Bone marrow (tissue), 2 donors: ENCODE data around the gene TRPV3.
"Not testable (repeated sequence)": the region's sequence is repeated elsewhere in the genome, so short reads cannot be mapped to it uniquely, and the experiment has no call there.

Experiments used
- DNase-seq, 2 donors: peaks; one replicate each; lab custom pipeline; 2025; lab: John Stamatoyannopoulos, UW

Gene TRPV3

DNA sequence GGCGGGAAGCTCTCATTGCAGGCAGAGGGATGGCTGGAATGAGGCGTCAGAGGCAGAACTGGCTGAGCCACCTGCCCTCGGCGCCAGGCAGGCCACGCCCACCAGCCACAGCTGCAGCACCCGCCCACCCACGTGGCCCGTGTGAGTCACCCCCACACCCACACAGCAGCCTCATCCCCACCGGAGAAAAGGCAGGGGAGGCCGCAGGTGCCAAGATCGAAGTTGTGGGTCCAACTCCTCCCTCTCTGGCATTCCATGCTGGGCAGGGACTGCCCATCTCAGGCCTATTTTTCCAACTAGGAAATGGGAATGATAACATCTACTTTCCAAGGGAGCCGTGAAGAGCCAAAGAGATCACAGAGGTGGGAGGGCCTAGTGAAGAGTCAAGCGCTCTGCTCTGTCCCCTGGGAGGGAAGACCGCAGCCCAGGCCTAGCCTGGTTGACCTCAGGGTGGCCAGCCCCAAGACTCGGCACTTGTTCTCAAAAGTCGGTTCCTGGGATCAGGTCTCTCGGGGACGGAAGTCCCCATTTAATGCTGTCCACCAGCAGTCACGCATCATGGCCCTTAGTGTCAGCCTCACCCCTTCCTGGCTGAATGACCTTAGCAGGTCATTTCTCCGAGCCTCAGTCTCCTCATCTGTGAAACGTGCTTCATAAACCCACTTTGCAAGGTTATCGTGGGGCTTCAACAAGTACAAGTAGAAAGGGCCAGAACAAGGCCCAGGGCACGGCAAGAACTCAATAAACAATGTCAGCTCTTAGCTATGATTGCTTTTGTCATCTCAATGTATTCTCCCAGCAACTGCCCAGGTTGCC, at the start of gene TRPV3:
TRPV3 (minus strand) TSS at position 45 of the 816 bp plus-strand sequence. CDS start 2,962 bp downstream, outside the sequence.
- DNase-seq, result no peak

DNA sequence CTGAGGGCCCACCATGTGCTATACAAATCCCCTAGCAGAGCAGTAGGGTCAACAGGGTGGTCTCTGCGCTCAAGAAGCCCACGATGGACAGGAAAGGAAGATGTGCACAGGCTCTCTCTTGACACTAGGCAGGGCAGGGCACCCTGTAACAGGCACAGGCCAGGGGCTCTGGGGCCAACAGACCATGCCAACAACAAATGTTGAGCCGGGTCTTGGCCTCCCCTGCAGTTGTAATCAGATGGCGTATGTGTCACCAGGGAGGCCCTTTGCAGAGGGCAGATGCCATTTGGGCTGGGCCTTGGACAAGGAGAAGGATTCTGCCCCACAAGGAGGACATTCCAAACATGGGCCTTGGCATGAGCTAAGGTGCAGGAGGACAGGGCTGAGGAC, 46.3 kb upstream of the TRPV3 start:
- no peak for DNase-seq

DNA sequence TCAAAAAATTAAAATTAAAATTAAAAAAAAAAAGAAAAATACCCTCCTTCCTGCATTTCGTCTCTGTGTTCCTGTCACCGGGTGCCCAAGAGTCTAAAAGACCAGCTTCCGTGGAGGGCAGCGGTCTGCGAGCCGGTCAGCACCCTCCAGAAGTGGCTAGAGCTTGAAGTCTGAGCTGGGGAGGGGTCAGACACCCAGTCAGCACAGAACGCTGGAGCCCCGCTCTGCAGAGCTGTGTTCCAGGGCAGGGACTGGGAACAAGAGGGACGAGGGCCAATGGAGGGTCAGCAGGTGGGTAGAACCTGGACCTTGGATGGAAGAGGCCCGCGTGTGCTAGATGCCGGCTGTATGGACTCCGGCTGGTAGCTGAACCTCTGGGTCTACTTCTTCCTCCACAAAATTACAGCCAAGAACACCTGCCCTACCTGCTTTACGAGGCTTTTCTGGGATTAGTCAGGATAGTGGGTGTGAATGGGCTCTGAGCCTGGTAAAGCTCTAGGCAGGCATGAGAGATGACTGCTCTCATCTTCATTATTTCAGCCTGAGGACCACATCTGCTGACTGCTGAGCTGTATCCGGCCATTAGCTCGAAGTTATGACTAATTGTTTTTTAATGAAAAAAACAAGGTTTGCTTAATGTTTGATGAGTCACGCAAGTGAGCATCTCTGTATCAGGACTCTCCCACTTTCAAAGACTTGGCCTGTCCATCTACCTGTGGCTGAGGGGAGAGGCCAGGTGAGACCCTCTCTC, 45.7 kb upstream of the TRPV3 start:
- DNase-seq, result no peak

DNA sequence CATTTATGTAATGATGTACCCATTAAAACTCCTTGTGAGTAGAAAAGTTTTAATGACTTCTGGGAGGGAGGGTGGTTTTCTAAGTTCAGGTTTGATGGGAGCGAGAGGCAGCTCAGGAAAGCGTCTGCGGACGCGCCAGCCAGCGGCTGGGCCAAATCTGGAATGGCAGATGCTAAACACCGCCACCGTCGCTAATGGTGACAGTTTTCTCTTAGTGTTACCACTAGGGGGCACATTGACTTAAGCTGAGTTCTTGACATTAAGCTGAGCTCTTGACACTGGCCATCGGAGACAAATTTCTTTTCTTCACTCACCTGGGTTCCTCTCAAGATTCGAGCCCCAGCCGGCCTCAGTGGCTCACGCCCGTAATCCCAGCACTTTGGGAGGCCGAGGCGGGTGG, 44.9 kb upstream of the TRPV3 start:
- no peak for DNase-seq

DNA sequence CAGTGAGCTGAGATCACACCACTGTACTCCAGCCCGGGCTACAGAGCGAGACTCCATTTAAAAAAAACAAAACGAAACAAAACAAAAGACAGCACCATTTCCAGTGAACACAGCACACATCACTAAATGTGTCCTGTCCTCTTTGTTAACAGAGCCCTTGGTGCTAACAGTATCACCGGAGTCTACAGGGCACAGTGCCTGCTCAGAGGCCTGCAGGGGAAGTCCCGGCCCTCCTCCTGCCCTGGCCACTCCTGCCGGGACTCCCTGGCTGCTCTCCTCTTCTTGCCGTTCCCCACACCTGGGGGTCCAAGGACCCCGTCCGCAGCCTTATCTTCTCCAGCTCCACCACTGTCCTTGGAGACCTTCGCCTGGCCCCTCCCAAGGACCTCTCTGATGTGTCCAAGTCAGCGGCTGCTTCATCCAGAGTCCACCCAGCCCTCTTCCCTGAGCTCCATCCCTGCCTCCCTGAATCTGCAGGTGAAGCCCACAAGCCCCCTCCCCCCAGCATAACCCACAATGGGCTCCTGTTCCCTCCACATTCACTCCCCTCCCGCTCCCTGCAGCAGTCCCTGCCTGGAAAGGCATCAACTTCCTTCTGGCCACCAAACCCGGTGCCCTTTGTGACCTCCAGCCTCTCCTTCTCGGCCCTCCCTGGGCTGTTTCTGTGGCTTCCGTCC, 43.1 kb upstream of the TRPV3 start:
- no peak for DNase-seq

DNA sequence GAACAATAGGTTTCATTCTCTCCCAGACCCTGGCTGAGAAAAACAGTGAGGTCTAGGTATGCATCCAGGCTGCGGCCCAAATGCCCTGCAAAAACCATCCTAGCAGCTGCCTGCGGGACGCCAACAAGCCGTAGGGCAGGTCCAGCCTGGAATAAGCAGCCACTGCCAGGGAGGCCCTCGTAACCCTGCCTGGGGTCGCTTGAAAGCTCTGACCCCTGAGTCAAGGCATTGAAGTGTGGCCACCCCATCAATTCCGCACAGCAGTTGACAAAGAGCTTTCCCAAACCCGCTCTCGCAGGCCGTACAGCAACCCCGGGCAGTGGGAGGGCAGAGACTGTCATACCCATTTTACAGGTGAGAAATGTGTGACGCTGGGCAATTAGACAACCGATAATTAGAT, 40.5 kb upstream of the TRPV3 start:
- no peak for DNase-seq

DNA sequence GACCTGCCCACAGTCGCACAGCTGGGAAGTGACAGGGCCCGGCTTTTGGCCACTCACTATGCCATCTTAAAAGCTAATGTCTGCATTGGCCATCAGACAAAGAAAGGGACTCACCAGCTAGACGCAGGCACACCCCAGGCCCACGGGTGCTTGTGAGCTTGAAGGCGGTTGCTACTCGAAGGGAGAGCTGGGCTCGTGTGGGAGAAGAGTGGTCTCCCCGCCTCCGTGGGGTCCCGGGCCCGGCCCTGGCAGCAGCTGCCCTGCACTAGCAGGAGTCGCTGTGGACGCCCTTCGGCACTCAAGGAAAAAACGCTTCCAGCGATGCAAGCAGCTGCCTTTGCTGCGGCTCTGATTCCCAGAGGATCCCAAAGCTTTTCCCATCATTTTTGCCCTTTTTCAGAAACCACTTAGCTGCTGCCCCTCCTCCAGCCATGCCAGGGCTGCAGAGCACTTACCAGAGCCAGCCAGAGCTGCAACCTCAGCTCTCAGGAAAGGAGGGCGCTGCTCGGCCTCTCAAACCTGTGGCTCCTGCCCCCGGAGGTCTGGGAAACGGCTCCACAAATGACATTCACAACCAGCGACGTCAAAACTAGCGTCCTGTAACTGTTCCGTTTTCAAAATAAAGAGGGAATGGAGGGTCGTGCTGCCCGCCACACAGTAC, 39.3 kb upstream of the TRPV3 start:
- DNase-seq, result no peak

DNA sequence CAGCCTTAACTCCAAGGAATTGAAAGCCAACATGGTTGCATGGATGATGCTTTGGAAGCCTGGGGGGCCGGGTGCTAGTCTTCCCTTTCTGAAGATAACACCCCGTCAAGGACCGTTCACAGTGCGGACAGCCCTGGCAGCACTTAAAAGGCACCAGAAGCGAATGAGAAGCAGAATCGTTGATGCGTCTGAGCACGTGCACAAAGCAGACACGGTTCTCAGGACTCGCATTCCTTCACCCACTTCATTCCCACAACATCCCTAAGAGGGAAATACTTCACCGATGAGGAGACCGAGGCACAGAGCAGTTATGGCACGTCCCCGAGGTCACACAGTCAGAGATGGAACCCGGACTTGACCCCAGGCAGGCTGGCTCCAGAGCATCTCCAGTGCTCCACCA, 37.4 kb upstream of the TRPV3 start:
- no peak for DNase-seq

DNA sequence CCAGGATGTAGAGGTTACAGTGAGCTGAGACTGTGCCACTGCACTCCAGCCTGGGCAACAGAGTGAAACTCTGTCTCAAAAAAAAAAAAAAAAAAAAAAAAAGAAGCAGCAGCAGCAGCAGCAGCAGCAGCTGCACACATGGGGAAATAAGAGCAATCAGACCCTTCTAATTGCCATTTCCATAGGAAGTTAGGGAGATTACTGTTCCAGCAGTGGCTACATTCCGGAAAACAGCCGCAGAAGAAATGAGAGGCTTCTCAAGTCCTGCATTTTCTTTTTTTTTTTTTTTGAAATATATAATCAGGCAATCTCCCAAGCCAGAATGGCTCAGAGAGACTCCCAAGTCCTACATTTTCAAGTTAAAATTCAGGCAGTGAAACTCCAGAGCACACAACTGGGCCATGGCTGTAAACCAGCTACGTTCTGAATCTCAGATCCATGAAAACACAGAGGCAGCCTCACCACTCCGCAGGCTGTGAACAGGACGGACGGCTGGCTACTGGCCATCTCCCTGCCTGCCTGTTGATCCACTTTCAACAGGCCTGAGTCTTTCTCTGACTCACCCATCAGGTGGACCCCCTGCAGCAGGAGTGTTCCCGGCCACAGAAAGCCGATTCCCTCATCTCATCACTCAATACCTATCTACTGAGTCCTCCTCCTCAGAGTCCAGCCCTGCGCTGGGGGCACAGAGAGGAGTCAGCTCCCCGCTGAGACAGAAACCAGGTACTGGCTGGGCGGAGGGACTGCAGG, 36.6 kb upstream of the TRPV3 start:
- DNase-seq, result no peak

DNA sequence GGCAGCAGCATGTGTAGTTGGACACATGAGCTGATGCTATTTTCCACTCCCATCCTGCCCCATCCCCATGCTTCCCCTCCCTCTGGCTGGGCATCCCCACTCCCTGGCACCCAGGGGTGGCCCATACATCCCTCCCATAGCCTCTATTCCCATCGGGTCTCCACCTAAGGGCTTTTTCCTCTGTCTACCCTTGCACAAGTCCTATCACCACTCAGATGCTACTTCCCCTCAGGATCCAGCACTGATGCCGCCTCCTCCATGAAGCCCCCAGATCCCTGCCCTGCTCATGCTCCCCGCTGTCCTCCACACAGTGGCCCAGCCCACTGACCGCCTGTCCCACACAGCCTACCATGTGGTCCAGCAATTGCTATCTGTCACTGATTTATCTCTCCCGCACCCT, 35.8 kb upstream of the TRPV3 start:
- DNase-seq, result no peak

DNA sequence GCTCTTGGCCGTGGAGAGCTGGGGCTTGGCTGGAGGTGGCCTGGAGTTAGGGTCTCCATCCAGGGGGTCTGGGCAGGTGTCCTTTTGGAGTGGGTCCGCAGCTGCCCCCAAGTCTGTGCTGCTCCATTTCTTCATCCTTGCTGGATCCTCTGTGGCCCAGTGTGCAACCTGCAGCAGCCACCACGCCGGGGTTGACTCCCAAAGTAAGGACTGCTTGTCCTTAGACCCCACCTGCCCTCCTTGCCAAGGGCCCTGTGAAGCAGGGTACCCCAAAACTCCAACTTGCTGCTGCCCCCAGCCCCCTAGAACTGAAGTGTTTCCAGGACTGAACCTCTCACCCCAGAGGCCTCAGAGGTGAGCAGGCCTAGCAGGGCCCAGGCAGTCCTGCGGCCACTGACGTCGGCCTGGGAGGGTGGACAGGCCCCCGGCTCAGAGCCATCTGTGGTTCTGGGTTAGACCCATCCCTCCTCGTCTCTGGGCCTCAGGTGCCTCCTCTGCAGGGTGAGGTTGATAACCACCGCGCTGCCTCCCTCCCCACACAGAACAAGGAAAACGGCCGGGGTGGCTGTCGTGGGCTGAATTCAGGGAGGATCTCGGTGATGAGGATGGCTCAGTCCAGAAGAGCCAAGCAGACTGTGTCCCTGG, 34.7 kb upstream of the TRPV3 start:
- no peak for DNase-seq

DNA sequence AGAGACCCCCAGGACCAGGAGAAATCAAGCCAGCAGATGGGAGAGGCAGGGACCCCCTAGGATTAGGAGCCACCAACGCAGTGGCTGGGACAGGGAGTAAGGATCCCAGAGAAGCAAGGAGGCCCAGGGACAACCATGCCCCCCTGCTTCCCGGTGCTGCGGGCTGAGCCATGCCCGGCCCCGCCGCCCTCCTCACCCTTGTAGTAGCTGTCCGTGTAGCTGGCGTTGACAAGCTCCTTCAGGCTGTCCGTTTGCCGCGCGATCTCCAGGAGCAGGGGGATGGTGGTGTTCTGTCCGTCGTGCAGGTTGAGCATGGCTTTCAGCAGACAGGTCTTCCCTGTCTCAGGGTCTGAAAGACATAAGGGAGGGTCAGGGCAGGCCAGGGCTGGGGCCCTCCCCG, 33.2 kb upstream of the TRPV3 start:
- DNase-seq, result no peak

DNA sequence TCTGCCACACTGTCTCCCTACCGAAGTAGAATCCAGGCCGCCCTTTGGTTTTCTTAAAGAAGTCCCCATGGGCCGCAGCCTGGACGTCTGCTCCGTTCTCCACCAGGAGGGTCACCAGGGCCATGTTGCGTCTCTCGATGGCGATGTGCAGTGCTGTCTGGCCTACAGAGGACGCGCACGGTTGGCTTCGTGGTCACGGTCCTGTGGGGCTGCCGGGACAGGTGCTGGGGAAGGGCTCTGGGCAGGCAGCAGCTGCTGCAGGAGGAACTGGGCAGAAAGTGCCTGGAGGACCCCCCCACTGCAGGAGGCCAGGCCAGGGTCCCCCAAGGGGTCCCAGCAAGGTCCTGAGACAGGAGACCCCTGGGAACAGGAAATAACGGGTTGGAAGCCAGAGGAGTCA, 32.6 kb upstream of the TRPV3 start:
- no peak for DNase-seq

DNA sequence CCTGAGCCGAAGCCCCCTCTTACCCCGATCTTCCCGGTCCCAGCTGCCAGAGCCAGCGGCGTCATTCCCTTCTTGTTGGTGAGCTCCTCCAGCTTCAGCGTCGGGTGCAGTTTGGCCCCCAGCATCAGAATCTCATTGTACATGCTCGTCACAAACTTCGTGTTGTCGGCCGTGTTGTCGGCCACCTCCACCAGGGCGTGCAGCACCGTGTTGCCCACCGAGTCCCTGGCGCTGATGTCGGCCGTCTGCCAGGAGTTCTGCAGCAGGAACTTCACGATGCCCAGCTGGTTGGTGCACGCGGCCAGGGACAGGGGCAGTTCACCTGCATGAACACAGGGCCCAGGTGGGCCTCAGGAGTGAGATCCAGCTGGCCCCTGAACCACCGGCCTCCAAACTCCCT, 32.2 kb upstream of the TRPV3 start:
- no peak for DNase-seq

DNA sequence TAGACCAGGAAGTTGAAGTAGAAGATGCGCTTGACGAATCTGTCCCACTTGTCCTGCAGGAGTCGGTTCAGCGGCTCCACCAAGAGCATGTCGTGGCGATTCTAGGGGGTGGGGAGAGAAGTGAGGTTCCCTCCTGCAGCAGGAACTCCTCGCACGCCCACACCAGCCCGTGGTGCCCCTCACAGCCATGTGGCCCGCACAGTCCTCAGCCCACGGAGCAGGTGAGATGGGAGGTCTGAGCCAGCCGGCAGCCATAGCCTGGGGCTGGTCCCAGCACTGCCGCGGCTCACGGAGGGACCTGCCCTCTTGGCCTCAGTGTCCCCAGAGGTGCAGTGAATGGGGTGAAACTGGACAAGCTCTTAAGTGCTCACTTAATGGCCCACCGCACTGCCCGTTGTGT, 28.2 kb upstream of the TRPV3 start:
- DNase-seq, result no peak

DNA sequence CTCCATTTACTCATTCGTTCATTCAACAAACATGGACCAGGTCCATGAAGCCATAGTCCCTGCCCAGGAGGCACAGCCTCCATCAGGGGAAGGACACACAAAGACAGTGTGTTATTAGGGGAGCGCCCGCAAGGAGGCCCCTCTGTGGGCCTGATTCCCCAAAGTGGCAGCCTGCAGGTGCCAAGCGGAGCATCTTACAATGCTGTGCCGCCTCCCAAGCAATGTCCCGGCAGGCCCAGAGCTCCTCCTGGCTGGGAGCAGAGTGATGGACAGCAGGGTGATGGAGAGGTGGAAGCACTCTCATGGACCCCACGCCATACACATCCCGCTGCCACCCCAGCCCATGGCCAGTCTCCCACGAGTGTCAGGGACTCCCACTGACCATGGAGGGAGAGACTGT, 25.8 kb upstream of the TRPV3 start:
- no peak for DNase-seq

DNA sequence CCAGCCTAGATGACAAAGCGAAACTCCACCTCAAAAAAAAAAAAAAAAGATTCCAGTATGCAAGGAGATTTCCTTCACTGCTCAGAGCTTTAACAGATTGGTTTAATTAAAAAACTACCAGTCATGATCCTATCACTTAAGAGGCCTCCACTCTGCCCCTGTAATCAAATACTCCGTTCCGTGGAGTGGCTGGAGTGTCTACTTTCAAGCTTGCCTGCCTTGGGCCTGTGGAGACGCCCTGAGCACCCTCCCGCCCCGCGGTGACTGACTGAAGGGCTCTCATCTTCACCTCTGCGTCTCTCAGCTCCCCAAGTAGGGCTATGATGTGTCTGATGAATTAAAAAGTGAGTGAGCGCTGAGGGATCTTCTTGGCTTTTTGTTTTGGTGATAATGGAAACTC, 25.3 kb upstream of the TRPV3 start:
- no peak for DNase-seq

DNA sequence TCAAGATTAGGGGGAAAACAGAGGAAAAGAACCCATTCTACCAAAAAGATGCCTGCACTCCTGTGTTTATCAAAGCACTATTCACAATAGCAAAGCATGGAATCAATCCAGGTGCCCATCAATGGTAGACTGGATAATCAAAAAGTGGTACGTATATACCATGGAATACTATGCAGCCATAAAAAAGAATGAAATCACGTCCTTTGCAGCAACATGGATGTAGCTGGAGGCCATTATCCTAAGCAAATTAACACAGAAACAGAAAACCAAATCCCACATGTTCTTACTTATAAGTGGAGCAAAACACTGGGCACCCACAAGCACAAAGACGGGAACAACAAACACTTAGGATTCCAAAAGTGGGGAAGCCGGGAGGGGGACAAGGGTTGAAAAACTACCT, 21.1 kb upstream of the TRPV3 start:
- DNase-seq, result not testable (repeated sequence)

DNA sequence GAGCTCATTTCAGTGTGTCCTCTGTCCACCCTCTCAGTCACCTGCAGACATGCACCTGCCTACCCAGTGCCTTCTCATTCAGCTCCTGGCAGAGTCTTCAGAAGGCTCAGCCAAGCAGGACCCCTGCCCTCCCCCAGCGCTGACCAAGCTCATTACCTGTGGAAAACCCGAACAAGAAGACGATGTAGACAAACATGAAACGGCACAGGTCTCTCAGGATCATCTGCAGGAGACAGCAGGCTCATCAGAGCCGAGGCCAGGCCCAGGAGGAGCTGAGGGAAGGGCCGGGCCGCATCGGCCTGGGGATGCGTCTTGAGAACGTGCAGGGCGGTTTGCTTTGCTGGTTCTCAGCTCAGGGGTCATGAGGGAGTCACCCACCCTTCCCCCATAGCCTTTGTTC, 19.4 kb upstream of the TRPV3 start:
- no peak for DNase-seq

DNA sequence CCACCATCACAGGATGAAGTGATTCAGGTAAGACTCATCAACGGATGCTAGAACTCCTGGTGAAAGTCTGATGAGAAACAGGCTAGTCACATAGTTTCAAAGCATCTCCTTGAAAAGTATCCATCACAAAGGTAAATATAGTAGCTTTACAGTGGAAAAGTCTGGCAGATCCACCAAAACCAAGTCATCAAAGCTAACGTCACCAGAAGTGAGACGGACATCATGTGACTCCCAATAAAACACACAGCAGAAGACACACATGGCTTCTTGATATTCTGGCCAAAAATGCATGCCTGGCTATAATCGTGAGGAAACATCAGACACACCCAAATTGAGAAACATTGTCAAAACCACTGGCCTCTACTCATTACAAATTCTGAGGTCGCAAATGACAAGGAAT, 17.9 kb upstream of the TRPV3 start:
- DNase-seq, result no peak

DNA sequence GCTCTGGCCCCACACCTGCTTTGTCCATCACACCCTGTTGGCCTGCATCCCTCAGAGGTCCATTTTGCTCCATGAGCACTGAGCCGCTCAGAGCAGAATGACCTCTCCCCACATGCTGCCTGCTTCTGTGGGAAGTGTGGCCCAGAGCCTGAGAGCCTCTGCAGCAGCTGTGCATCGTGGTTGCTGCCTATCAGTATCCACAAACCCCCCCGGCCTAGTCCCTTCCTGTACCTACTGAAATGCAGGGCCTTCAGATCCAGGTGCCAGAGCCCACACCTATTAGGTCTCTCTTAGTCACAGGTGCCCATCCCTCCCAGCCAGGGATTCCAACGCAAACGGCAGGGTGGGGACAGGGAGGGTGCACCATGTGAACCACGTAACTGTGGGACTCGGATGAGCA, 16.6 kb upstream of the TRPV3 start:
- no peak for DNase-seq
